Kidney capillary endothelial cell (primary cell): ENCODE results near the gene SEZ6L.
A peak's percentile ranks its signal among the peaks of the same experiment; 100 is the strongest.

Experiments
- DNase-seq: peaks from one replicate; pipeline ENCODE4 v3.0.0-alpha.2; 2018; ENCODE audit warnings: low spot score

The SEZ6L gene

DNA sequence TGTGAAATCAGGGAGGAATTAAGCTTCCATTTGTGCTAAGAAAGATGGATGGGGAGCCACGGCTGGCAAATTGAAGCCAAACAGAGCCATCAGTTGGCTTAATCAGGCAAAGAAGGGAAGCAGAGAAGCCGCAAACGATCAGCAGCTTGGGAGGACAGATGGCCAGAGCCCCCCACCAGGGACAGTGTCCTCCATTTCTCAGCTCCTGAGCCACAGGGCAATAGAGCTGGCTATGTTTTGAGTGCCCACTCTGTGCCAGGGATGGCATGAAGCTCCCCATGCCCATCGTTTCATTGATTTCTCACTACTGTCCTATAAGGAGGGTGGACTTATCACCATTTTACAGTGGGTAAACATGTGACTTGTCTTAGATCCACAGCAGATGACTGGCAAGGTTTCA, 133.5 kb downstream of the SEZ6L start:
- DNase-seq: no peak

DNA sequence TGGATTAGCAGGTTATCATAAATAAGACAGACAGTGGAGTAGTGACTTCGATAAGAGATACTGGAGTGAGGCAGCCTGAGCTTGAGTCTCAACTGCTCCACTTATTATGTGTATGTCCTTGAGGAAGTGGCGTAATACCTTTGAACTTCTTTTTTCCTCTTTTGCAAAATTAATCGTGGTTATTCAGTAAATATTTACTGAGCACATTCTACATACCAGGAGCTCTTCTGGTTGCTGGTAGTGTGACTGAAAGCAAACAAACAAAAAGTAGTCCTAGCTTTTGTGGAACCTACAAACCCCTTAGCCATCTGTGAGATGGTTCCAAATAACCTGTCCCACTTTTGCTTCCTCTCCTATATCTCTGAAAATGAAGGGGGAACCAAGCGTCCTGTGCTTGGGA, 134.2 kb downstream of the SEZ6L start:
- no peak for DNase-seq

GRCh38 chr22:26304730-26305129, 135.5 kb downstream of the SEZ6L start:
- DNase-seq: no peak

- no peak for DNase-seq
Measured at GRCh38 chr22:26308467-26308866, 139.2 kb downstream of the SEZ6L start.

- no peak for DNase-seq
Measured at GRCh38 chr22:26310616-26311015, 141.4 kb downstream of the SEZ6L start.

GRCh38 chr22:26313291-26313690, 144.0 kb downstream of the SEZ6L start:
- no peak for DNase-seq

DNA sequence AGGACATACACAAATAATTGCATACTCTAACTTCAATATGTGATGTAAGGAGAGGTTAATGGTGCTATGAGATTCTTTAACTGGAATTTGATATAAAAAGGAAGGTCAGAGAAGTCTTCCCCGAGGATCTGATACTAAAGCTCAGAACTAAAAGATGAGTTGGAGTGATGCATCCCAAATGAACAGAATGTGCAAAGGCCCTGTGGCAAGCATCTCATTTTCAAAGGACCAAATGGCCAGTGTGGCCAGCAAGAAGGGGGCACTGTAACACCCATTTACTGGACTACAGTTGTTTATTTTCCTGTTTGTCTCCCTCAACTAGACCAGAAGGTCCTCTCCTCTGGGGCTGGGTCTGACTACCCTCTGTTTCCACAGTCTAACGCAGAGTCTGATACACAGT, 144.9 kb downstream of the SEZ6L start:
- DNase-seq: no peak

DNA sequence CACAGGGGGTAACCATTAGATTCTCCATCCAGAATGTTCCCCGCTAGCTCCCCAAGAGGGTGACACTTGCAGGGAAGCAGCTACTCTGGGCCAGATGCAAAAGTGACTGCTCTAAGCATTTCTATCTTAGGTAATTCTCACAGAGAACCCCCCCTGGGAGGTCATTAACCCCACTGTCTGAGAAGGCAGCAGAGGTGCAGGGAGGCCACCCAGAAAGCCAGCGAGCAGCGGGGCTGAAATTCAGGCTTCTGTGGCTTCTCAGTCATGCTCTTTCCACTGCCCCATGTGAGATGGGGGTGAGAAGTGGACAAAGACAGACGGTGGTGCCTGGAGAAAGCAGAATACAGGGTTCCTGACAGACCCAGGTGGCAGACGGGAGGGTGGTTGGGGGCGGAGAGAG, 145.4 kb downstream of the SEZ6L start:
- no peak for DNase-seq

DNA sequence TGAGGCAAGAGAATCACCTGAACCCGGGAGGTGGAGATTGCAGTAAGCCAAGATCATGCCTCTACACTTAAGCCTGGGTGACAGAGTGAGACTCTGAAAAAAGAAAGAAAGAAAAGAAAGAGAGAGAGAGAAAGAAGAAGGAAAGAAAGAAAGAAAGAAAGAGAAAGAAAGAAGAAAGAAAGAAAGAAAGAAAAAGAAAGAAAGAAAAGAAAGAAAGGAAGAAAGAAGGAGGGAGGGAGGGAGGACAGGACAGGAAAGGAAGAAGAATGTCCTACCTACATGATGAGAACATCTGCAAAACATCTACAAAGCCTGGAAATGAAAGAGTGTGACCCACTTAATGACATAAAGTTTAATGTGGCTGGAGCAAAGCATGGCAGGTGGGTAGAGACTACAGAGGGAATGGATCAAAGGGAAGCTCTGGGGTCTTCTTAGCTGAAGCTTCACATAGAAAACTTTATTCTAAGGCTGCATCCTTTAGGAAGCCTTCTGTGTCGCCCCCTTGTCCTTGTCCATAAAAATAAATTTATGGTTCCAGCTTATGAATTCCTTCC, 147.5 kb downstream of the SEZ6L start:
- DNase-seq: no peak

DNA sequence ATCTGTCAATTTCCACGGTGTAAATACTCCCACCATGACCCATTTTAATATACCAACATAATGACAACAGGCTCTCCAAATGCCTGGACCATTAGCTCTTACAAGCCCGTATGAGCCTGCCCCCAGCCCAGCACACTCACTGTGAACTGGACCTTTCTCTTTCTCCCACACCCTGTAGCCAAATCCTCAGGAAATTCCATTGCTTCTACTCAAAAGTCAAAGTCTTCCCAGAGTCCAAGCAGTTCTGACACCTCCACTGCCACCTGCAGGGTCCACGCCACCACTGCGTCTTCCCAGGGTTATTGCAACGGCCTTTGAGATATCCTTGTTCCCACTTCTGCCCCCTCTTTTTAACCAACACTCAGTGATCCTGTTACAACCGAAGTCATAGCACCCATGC, 149.7 kb downstream of the SEZ6L start:
- DNase-seq: no peak

DNA sequence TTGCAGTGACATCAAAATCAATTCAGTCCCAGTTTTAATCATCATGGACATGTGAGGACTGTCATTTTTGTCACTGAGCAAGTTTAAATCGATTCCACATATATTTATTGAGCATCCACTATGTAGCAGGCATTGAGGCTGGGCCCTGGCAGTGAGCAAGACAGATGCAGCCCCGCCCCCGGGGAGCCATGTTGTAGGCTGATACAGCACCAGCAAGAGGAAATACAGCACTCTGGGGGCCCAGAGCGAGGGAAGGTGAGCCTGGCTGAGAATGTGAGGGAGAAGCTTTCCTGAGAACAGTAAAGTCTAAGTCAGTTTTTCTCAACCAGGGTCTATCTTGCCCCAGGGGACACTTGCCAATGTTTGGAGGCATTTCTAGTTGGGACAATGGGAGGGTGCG, 151.2 kb downstream of the SEZ6L start:
- DNase-seq: no peak

DNA sequence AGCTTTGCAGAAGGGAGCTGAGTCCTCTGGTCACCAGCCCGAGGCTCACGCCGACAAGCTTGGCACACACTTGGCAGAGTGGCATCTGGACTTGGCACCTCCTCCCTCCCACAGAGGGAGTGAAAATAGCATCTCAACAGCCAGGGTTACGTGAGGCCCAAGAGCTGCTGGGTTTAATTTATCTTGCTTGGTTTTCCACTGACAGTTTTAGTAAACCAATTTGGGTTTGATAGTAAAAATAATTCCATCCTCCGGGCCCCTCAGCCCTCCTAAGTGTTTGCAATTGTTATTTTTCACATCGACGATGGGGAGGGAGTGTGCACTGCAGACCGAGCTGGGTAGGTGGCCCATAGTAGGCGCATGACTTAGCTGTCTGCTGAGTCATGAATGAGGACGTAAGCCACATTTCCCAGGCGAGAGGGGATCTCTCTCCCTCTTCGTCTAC, 152.2 kb downstream of the SEZ6L start:
- DNase-seq: no peak

DNA sequence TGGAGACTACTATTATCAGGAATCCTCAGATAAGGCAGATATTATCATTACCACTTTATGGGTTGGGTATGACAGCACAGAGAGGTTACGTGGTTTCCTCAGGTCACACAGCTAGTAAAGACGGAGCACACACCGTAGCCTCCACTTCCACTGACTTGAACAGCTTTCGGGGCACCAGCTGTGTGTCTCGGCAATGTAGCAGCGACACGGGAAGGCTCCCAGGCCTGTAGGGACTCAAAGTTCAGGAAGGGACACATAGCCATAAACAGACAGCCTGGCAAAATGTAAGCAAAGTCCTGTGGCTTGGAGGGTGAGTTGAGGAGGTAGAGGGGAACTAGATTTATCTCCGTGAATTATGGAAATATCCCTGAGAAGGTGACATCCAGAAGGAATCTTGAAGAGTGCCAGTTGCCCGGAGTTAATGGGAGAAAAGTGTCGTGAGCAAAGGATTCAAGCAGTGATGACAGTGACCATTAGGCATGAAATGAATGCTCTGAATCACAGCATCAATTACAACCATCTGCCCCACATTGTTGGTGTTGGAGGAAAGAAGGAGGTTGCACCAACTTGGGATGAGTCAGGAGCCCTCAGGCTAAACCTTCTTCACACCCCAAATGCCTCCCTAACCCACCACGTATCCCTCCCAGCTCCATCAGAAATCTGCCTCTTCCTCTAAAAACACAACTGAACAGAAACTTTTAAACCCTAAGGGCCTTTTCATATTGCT, 153.1 kb downstream of the SEZ6L start:
- DNase-seq: no peak

- DNase-seq: no peak
Measured at GRCh38 chr22:26323013-26323412, 153.8 kb downstream of the SEZ6L start.

- DNase-seq: no peak
Measured at GRCh38 chr22:26324150-26324549, 154.9 kb downstream of the SEZ6L start.

DNA sequence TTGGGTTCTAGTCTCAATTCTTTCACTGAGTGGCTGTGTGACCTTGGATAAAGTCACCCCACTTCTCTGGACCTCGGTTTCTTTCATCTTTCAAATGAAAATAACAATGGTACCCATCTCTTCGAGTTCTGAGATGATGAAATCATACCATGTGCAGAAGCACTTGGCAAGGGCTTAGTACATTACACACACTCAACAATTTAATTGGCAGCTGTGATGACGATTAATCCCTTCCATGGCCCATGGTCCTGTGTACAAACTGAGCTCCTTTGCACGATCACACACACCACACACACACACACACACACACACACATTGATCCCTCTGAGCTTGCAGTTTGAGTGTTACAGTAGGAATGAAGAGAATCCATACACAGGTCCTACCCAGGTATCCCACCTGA, 156.4 kb downstream of the SEZ6L start:
- DNase-seq: no peak

DNA sequence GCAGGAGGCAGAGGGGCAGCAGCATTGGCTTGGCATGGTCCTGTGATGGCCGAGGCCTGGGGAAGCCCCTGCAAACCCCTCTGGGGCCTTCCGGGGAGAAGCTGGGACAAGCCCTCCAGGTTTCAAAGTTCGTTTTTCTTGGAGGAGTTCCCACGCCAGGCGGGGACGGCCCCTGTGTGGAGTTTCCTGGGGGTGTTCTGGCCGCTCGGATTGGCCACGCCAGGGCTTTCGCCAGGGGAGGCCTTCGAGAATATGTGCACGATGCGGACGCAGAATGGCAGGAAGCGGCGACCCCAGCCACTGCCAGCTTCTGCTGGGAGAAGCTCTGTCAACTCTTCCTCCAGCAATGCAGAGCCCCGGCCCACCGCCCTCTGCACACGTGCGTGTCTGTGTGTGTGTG, 157.5 kb downstream of the SEZ6L start:
- no peak for DNase-seq

GRCh38 chr22:26327306-26327705, 158.0 kb downstream of the SEZ6L start:
- no peak for DNase-seq

DNA sequence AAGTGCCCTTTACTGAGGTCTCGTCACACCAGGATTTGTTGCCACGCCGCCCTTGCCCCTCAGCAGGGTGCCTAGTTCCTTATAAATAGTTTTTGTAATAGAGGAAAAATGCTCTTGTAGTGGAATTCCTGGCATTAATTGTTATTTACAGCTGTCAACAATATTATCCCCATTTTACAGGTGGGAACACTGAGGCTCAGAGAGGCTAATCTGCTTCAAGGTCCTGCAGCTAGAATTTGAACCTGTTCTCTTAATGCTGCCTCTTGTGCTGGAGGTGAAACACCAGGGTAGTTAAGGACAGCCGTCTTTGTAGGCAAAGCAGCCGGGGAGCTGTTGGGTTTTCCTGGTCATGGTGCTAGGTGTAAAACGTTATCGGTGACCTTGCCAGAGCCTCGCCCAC, 159.0 kb downstream of the SEZ6L start:
- DNase-seq: no peak

- DNase-seq: peak; percentile 36
Measured at GRCh38 chr22:26330971-26331625, 161.8 kb downstream of the SEZ6L start.

DNA sequence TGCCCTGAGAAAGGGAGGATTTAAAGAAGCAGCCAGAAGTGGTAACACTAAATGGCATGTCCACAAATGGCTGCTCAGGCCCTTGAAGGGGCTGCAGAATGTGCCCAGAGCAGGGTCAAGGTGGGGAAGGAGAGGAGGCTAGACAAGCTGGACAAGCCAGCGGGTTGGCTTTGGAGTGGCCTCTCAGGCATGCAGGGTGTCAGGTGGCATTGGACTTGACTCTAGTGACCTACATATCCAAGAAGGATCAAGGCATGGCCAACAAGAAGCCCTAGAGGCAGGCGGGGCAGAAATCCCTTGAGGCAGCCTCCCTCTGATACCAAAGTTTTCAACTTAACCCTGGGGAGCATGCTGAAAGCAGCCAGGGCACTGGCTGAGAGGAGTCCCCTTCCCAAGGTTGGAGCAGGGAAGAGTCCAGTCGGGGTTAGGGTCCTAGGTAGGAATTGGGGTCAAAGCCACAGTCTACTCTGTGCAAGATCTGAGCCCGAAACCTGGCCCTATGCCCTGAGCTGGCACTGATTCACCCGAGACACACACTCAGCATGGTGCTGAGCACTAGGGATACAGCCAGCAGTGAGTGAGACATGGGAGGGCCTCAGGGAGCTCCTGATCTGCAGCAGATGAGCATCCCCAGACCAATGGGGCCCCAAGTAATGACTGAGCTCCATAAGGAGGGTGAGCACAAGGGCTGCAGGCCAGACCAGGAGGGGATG, 164.0 kb downstream of the SEZ6L start:
- no peak for DNase-seq

GRCh38 chr22:26334232-26334631, 165.0 kb downstream of the SEZ6L start:
- DNase-seq: no peak

DNA sequence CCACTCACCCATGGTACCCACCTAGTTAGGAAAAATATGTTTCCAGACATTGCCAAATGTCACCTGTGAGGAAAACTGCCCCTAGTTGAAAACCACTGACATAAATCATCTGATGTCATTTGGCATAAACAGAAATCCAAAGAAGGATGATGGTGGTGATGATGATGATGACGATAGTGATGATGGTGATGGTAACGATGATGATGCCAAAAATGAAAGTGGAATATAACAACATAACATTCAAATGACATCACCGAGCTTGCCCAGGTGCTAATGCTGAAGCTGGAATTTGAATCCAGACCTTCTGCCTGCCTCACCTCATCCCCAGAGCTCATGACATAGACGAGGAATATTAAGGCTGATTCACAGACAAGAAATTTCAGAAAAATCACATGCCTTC, 167.5 kb downstream of the SEZ6L start:
- DNase-seq: no peak
